Activated CD4-positive, alpha-beta memory T cell treated with anti-CD3 and anti-CD28 coated beads, Interleukin-2, amount 10 ng/mL, durations not matched to agents 7 days and 5 days (primary cell): ENCODE measurements around the gene EXOC4. TPM values are rescaled to one million over a fixed set of nuclear protein-coding genes. Genes with fewer than 3 reads are reported as not detected.

Experiments
- CTCF ChIA-PET: fragments of 350-600 bp; sonication (Branson Sonifier 250); formaldehyde crosslinking; loops from one replicate; lab custom pipeline; 2021; ENCODE audit warnings: antibody characterized with exemption, inconsistent platforms; lab: Charles Lee
- POLR2A ChIA-PET: fragments of 350-600 bp; sonication (Branson Sonifier 250); formaldehyde crosslinking; loops from one replicate; lab custom pipeline; 2021; ENCODE audit warnings: antibody characterized with exemption; lab: Charles Lee
- DNase-seq: peaks from one replicate; pipeline ENCODE4 v3.0.0-alpha.2; 2020
- H3K27ac Mint-ChIP-seq: one replicate; pipeline ENCODE4 v1.8.0; 2021; ENCODE audit warnings: mild to moderate bottlenecking, mixed read lengths
- H3K27me3 Mint-ChIP-seq: one replicate; pipeline ENCODE4 v1.8.0; 2021; ENCODE audit warnings: mixed read lengths
- H3K36me3 Mint-ChIP-seq: one replicate; pipeline ENCODE4 v1.8.0; 2021; ENCODE audit warnings: low read depth, mixed read lengths
- H3K4me1 Mint-ChIP-seq: one replicate; pipeline ENCODE4 v1.8.0; 2021; ENCODE audit warnings: mixed read lengths
- H3K4me3 Mint-ChIP-seq: one replicate; pipeline ENCODE4 v1.8.0; 2021; ENCODE audit warnings: mild to moderate bottlenecking, mixed read lengths
- H3K9me3 Mint-ChIP-seq: one replicate; pipeline ENCODE4 v1.8.0; 2021; ENCODE audit warnings: mixed read lengths
- total RNA-seq, 2 experiments: library from RNA; stranded (reverse); gene quantifications; one replicate each; pipeline ENCODE4 v1.2.3, GENCODE V29; 2021

EXOC4 gene
- total RNA-seq, 2 experiments from 2014 or later: 70.1 to 71.1 TPM

- Mint-ChIP-seq H3K27ac (no peak overlapping the region), H3K9me3 (no peaks in the 10 kb centered on the region), H3K4me3 (no peak overlapping the region), H3K27me3 (no peaks in the 10 kb centered on the region), H3K36me3 (no peaks in the 10 kb centered on the region), H3K4me1 (no peaks in the 10 kb centered on the region)
- no peak for DNase-seq
- POLR2A ChIA-PET: no interaction called here
- CTCF ChIA-PET: no interaction called here
These were observed 490.0 kb downstream of the EXOC4 start for GRCh38 chr7:133742709-133743538.

DNA sequence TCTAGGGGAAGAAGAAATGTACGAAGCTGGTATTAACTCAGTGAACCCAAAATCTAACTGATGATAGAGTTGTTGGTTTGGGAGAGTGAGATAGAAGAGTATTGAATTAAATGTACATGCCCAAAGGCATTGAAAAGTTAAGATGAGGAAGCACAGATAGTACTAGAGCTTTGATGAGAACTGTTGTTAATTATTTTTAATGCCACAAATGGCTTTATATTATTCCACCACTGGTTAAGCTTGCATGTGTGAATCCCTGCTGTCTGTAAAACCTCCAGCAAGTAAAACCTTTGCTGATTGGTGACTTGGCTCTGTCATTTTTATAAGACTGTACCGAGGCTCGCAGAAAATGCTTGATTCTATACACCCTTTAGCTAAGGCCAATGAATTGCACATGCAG, 491.6 kb downstream of the EXOC4 start:
- no peak overlapping the region for H3K4me3 Mint-ChIP-seq
- no peak overlapping the region for H3K27ac Mint-ChIP-seq
- H3K4me1 Mint-ChIP-seq: no peaks in the 10 kb centered on the region
- no peaks in the 10 kb centered on the region for H3K36me3 Mint-ChIP-seq
- no peaks in the 10 kb centered on the region for H3K27me3 Mint-ChIP-seq
- no peaks in the 10 kb centered on the region for H3K9me3 Mint-ChIP-seq
- ChIA-PET POLR2A (no interaction called here), CTCF (no interaction called here)
- no peak for DNase-seq

GRCh38 chr7:133746305-133746704, 493.4 kb downstream of the EXOC4 start:
- Mint-ChIP-seq H3K36me3 (peaks cover 2% of the 10 kb centered on the region), H3K4me3 (no peak overlapping the region), H3K4me1 (no peaks in the 10 kb centered on the region), H3K27me3 (no peaks in the 10 kb centered on the region), H3K9me3 (no peaks in the 10 kb centered on the region), H3K27ac (no peak overlapping the region)
- ChIA-PET POLR2A (no interaction called here), CTCF (no interaction called here)
- DNase-seq: no peak

GRCh38 chr7:133746847-133747246, 494.0 kb downstream of the EXOC4 start:
- Mint-ChIP-seq H3K4me3 (no peak overlapping the region), H3K36me3 (peaks cover 2% of the 10 kb centered on the region), H3K9me3 (no peaks in the 10 kb centered on the region), H3K27ac (no peak overlapping the region), H3K27me3 (no peaks in the 10 kb centered on the region), H3K4me1 (no peaks in the 10 kb centered on the region)
- CTCF ChIA-PET: no interaction called here
- POLR2A ChIA-PET: no interaction called here
- no peak for DNase-seq

DNA sequence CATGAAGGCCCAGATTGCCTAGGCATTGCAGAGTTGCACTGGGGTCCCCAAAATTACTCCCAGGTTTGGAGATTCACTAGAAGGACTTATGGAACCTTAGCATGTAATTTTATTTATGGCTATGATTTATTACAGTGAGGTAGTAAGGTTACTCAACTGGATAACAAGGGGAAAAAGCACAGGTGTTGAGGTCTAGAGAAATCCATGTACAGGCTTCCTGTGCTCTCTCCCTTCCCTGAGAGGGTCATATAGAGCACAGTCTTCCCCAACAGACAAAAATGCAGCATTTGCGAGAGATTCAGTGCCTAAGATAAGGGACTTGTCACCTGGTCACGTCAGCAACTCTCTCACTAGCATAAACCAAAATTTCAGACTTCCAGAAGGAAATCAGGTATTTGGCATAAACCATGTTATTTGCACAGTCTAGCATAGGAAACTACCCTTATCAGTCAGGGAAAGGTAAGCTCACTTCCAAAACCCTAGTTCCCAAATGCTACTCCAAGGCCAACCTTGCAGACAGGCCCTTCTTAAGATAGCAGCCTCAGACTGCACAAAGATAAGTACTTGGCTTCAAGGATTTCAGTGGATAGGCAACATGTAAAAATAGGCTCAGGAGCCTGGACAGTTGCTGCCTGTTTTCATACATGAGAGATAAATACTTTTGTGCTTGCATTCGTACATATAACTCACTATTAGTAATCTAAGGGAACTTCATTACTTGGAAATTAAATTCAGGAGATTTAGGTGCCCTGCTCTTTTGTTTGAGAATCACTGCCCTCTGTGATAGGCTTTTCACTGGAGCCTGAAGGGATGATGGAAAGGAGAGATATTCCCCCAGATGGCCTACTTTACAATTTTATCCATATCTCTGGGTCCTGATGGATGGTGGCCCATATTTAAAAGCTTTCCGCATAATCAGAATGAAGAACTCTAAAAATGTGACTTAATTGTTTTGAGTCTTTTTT, 495.8 kb downstream of the EXOC4 start:
- Mint-ChIP-seq H3K4me1 (no peaks in the 10 kb centered on the region), H3K27ac (no peak overlapping the region), H3K4me3 (no peak overlapping the region), H3K36me3 (peaks cover 2% of the 10 kb centered on the region), H3K9me3 (no peaks in the 10 kb centered on the region), H3K27me3 (no peaks in the 10 kb centered on the region)
- ChIA-PET POLR2A (no interaction called here), CTCF (no interaction called here)
- no peak for DNase-seq

DNA sequence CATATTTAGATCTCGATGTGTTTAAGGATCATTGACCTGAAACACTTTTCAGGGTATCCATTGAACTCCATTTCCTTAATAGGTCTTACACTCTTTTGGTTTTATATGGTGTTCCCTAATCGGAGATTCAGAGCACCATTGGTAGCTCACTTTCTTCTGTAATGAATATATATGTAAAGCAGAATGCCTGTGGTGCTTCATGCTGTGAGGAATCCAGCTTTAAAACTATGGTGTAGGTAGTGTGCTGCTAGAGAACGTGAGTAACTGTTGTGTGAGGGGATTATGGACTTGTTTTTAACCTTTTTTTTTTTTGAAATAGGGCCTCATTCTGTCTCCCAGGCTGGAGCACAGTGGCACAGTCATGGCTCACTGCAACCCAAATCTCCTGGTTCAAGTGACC, 497.4 kb downstream of the EXOC4 start:
- POLR2A ChIA-PET: no interaction called here
- Mint-ChIP-seq H3K27ac (no peak overlapping the region), H3K4me1 (no peaks in the 10 kb centered on the region), H3K4me3 (no peak overlapping the region), H3K36me3 (peaks cover 2% of the 10 kb centered on the region), H3K27me3 (no peaks in the 10 kb centered on the region), H3K9me3 (no peaks in the 10 kb centered on the region)
- DNase-seq: no peak
- CTCF ChIA-PET: no interaction called here

- ChIA-PET CTCF (no interaction called here), POLR2A (no interaction called here)
- Mint-ChIP-seq H3K27me3 (no peaks in the 10 kb centered on the region), H3K27ac (no peak overlapping the region), H3K4me3 (no peak overlapping the region), H3K9me3 (no peaks in the 10 kb centered on the region), H3K4me1 (no peaks in the 10 kb centered on the region), H3K36me3 (peaks cover 2% of the 10 kb centered on the region)
- no peak for DNase-seq
These were observed 498.2 kb downstream of the EXOC4 start for GRCh38 chr7:133751079-133751478.

GRCh38 chr7:133753513-133753912, 500.6 kb downstream of the EXOC4 start:
- no peak for DNase-seq
- ChIA-PET CTCF (no interaction called here), POLR2A (no interaction called here)
- Mint-ChIP-seq H3K9me3 (no peaks in the 10 kb centered on the region), H3K27ac (no peak overlapping the region), H3K4me1 (no peaks in the 10 kb centered on the region), H3K27me3 (no peaks in the 10 kb centered on the region), H3K4me3 (no peak overlapping the region), H3K36me3 (peaks cover 2% of the 10 kb centered on the region)

- Mint-ChIP-seq H3K36me3 (peaks cover 2% of the 10 kb centered on the region), H3K27ac (no peak overlapping the region), H3K4me1 (no peaks in the 10 kb centered on the region), H3K4me3 (no peak overlapping the region), H3K27me3 (no peaks in the 10 kb centered on the region), H3K9me3 (no peaks in the 10 kb centered on the region)
- no peak for DNase-seq
- ChIA-PET CTCF (no interaction called here), POLR2A (no interaction called here)
These were observed 501.8 kb downstream of the EXOC4 start for GRCh38 chr7:133754708-133755107.

DNA sequence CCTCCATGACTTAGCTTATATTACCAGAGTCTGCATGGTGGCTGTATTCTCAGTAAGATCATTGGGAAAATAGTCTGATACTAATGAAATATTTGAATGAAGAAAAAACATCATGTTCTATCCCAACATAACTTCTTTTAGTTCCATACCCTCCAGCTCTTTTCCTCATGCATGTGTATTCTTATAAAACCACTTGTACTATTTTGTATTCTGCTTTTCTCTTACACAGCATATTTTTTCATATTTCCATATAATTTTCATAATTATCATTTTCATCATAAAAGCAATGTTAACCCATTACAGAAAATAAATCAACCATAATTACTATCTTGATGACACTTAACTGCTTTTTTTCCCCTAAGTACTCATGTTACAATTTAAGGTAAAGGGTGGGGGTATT, 503.0 kb downstream of the EXOC4 start:
- no peaks in the 10 kb centered on the region for H3K9me3 Mint-ChIP-seq
- POLR2A ChIA-PET: no interaction called here
- H3K4me1 Mint-ChIP-seq: no peaks in the 10 kb centered on the region

GRCh38 chr7:133761443-133761842, 508.6 kb downstream of the EXOC4 start:
- H3K36me3 Mint-ChIP-seq: no peaks in the 10 kb centered on the region
- H3K4me1 Mint-ChIP-seq: no peaks in the 10 kb centered on the region
- no peaks in the 10 kb centered on the region for H3K27me3 Mint-ChIP-seq
- ChIA-PET POLR2A (no interaction called here), CTCF (no interaction called here)
- H3K4me3 Mint-ChIP-seq: no peak overlapping the region
- no peak overlapping the region for H3K27ac Mint-ChIP-seq
- no peak for DNase-seq
- H3K9me3 Mint-ChIP-seq: no peaks in the 10 kb centered on the region

More for the DNA sequence above, 503.0 kb downstream of the EXOC4 start:
- Mint-ChIP-seq H3K27ac (no peak overlapping the region), H3K36me3 (no peaks in the 10 kb centered on the region), H3K27me3 (no peaks in the 10 kb centered on the region), H3K4me3 (no peak overlapping the region)
- DNase-seq: no peak
- CTCF ChIA-PET: no interaction called here

DNA sequence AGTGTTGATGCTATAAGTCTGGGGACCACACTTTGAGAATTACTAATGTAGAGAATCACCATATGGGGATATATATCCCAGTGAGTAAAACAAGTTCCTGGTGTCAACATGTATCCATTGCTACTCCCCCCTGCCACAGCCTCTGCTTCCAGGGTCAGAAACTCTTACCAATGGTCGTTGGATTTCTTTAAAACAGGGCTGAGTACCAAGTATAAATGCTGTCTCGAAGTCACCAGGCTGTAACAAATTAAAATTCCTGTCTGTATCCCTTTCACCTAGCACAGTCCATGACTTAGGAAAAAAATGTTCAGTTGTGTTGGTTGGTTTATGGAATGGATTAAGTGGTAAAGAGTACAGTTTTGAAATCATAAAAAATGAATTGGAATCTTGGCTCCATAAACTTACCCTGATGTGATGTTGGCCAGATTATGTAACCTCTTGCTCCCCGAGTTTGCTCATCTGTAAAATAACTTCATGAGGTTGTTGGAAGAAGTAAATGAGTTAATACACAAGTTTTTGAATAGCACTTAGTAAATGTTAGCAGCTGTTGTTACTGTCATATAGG, 510.3 kb downstream of the EXOC4 start:
- no peak for DNase-seq
- no peaks in the 10 kb centered on the region for H3K36me3 Mint-ChIP-seq
- ChIA-PET CTCF (no interaction called here), POLR2A (no interaction called here)
- H3K9me3 Mint-ChIP-seq: no peaks in the 10 kb centered on the region
- H3K4me1 Mint-ChIP-seq: no peaks in the 10 kb centered on the region
- H3K27me3 Mint-ChIP-seq: no peaks in the 10 kb centered on the region
- no peak overlapping the region for H3K4me3 Mint-ChIP-seq
- no peak overlapping the region for H3K27ac Mint-ChIP-seq

GRCh38 chr7:133769668-133770067, 516.8 kb downstream of the EXOC4 start:
- H3K4me3 Mint-ChIP-seq: no peak overlapping the region
- no peak overlapping the region for H3K27ac Mint-ChIP-seq
- H3K36me3 Mint-ChIP-seq: no peaks in the 10 kb centered on the region
- H3K27me3 Mint-ChIP-seq: no peaks in the 10 kb centered on the region
- POLR2A ChIA-PET: no interaction called here
- H3K9me3 Mint-ChIP-seq: no peaks in the 10 kb centered on the region
- no peak for DNase-seq
- CTCF ChIA-PET: no interaction called here
- H3K4me1 Mint-ChIP-seq: no peaks in the 10 kb centered on the region
